ENCODE measurements around the gene GARNL3.

GARNL3 gene

DNA sequence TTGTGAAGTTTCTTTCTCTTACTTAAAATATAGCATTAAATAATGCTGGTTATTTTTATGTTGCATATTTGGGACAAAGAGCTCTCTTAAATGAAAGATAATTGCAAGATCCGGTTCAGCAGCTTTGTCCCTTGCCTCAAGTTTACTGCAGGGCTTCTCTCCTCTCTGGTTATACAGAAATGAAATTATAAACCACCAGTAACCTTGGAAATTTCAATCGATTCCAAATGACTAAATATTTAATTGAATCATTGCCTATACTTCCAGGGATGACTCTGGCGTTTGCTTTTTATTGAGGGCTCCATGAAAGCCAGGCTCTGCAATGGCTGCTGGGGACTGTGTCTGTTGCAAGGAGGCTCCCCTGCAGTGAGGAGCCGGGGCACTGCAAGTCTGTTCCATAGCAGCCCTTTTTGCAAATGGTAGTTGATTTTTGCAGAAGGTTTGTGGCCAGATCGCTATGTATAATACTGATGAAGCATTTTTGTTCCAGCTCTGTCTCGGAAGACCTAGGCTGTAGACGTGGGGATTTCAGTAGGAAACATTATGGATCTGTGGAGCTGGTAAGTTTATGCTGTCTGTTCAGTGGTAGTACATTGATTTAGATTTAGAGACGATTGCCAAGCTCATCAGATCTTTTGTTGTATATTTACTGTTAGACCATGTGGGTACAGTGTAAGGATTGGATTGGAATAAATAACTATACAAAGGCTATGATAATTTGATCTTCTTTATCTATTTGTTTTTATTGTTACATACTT, at the start of gene GARNL3:
Gene GARNL3 (plus strand): TSS at position 313 of the 758 bp plus-strand sequence. CDS start 104 bp downstream, at position 417.
- no peak for DNase-seq

DNA sequence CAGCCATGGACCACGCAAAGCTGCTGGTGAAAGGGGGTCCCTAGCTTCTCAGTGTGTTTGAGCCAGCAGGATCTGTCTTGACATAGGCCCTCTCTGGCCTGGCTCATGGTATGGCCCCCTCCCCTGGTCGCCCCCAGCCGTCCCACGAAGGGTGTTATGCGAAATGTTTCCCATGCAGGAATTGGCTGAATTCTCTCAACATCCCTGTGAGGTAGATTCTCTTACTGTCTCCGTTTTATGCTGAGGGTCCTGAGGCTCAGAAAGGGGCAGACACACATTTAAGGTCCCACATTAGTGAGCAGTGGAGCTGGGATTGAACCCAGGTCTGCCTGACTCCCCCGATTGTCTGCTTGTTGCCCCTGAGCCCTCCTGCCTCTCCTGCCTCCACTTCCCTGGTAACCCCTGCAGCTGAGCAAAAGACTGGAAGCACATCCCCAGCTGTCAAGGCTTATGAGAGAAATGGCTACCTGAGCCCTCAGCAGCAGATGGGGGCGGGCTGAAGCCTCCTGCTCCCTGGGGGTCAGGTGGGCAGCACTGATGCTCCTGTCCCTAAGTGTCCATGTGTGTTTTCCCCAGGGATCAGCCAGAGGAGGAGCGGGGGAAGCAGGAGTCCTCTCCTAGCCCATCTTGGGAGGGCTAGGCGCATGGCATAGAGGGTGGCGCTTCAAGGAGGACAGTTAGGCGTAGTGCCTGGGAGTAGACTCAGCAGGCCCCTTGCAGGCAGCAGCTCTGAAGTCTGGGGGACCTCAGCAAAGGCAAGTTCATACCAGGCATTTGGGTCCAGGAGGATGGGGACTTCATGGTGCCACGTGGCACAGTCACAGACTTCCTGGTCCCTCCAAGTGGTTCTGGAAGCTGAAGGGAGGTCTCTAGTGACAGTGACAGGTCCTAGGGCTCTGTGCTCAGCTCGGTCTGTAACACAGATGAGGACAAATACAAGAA, 49.0 kb upstream of the GARNL3 start:
- no peak for DNase-seq

DNA sequence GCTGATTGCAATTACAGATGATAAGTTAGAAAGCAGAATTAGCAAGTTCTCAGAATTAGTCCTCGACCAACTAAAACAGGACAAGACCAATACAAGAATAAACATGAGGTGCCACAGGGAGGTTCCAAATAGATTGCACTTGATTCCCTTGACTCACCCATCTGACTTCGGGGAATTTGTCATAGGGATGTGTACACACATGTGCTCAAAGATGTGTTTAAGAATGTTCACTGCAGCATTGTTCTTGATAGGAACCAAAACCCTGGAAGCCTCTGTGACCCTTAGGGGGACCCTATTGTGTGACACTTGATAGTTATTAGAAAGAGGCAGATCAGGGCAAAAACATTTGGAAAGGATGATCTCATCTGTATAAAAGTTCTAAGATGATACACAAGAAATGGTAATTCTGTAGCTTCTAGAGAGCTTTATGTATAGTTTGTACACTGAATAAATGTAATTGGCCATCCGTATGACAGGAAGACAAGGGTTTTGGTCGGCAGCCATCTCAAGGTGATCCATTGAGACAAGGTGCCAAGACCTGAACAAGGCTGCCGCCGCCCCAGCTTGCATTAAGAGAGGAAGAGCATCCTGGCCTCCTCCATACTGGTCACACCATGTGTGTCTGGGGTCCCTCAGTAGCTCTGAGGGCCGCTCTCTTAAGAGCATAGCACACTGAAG, 48.2 kb upstream of the GARNL3 start:
- no peak for DNase-seq

DNA sequence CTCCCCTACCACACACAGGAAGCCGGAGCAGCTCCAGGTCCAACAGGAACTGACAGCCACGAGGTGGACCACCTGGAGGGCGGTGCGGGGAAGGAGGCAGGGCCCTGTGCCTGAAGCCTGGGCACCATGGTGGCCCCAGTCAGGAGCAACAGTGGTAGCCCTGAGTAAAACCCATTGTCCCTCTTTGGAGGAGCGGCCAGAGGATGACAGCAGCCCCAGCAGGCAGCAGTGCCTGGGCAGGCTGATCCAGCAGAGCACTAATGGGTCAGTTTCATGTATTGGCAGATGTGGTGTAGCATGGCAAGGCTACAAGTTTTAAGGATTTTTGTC, 47.7 kb upstream of the GARNL3 start:
- DNase-seq, result no peak

DNA sequence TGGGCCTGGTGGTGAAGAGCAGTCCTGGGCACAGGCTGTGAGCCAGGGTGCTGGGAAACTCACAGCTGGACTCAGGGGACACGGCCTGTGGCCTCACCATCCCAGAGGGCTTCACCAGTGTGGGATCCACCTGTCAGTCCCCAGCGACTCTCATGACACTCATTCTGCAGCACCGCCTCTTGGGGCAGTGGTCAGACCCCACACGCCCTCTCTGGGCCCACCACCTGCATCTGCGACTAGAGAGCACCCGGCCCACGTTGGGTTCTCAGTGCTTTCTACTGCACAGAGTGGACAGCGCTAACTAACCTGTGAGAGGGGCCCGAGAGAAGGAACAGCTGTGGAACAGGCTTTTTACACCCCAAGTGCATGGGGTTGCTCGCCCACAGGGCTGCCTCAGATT, 45.8 kb upstream of the GARNL3 start:
- DNase-seq, result no peak

GRCh38 chr9:127219520-127219919, 45.1 kb upstream of the GARNL3 start:
- no peak for DNase-seq

GRCh38 chr9:127221695-127222094, 42.9 kb upstream of the GARNL3 start:
- DNase-seq, result no peak

- no peak for DNase-seq
Observed at GRCh38 chr9:127222388-127223095, 42.0 kb upstream of the GARNL3 start.

GRCh38 chr9:127223266-127223665, 41.3 kb upstream of the GARNL3 start:
- no peak for DNase-seq

DNA sequence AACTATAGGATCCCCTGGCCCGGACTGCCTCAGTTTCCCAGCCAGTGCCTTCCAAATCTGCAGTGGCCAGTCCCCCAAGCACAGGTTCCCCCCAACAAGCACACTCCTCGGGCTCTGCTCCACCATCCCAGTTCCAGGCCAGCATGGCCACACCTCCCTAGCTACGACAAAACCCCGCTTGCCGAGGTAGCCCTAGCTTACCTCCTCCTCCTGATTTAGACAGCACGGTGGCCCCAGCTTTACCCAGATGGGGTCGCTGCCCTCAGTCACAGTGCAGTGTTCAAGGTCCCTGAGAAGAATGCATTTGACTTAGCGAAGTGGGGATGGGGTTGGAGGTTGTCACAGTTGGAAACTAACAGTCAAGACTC, 40.8 kb upstream of the GARNL3 start:
- no peak for DNase-seq

DNA sequence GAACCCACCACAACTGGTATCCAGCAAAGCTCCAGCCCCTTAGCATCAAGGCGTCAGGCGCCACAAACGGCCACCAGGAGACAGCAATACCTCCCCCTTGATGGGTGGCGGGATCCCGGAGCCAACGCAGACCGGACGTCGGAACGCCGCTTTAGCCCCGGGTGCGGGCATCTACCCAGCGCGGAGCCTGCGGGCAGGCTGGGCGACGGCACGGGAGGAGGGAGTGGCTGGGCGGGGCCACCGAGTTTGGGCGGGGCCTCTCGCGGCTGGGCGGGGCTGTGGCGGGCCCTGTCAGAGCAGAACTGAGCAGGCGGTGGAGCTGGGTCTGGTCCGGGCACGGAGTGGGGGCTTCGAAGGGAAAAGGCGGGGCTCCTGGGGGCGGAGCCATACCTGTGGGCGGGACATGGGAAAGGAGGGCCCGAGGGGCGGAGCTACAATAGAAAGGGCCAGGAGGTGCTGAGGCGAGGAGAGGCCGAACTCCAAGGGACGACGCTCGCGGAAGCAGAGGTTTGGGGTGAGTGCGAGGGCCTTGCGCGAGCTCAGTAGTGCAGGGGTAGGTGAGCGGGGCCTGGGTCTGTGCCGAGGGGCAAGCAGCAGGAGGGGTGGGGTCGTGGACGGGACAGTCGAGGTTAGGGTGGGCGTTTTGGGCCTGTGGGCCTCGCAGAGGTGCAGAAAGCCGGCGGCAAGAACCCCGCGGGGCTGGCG, 40.2 kb upstream of the GARNL3 start:
- peak; percentile 32 for DNase-seq

DNA sequence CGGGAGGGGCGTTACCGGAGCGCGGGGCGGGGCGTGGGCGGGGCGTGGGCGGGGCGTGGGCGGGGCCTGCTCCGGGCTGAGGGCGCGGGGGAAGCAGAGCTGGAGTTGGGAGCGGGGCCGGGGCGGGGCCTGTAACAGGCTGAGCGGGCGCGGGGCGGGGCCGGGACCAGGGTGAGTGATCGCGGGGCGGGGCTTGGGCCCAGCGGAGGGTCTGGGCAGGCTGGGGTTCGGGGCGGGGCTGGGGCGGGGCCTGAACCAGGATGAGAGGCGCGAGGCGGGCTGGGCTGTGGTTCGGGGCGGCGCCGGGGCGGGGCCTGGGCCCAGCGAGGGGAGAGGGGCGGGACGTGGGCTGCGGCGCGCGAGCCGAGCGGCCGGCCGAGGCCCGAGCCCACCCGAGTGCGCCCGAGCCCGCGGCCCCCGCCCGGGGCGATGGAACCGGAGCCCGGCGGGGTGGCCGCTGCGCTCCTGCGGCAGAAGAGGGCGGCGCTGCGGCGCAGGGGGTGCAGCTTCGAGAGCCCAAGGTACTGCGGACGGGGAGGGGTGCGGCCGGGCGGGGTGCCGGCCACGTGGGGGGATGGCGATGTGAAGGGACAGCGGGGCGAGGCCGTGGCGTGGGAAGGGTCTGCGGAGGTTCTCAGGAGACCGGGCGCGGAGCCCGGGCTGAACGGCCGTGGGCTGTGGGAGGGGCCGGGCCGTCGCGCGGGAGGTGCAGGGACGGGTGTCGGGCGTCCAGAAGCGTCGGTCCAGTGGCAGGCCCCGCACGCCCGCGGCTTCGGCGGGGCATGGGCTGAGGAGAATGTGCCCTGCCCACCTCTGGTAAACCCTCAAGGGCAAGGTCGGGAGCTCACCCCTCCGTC, 39.5 kb upstream of the GARNL3 start:
- DNase-seq, result peak; percentile 83

GRCh38 chr9:127225801-127226625, 38.6 kb upstream of the GARNL3 start:
- DNase-seq, result no peak

- no peak for DNase-seq
Observed at GRCh38 chr9:127229691-127230417, 34.7 kb upstream of the GARNL3 start.

- DNase-seq, result no peak
Observed at GRCh38 chr9:127231666-127232065, 32.9 kb upstream of the GARNL3 start.

DNA sequence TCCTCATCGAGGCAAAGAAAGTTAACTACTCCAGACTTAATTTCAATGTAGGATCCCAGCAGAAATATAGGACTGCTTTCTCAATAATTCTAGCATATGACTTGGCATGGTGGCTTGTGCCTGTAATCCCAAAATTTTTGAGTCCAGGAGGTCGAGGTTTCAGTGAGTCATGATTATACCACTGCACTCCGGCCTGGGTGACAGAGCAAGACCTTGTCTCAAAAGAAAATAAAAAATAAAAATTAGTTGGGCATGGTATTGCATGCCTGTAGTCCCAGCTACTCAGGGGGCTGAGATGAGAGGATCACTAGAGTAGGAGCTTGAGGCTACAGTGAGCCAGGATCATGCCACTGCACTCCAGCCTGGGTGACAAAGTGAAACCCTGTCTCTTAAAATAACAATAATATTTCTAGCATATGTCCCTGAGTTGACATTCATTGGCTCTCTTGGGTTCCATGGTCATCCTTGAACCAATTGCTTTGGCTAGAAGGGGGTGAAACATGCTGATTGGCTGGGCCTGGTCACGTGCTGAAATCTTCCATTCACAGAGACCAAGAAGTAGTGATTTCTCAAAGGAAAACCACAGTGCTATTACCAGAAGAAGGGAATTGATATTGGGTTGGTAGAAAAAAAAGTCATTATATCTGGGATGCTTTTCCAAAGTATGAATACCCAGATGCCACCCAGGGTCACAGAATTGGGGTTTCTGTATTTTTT, 31.6 kb upstream of the GARNL3 start:
- DNase-seq, result no peak

- no peak for DNase-seq
Observed at GRCh38 chr9:127233550-127233949, 31.0 kb upstream of the GARNL3 start.

DNA sequence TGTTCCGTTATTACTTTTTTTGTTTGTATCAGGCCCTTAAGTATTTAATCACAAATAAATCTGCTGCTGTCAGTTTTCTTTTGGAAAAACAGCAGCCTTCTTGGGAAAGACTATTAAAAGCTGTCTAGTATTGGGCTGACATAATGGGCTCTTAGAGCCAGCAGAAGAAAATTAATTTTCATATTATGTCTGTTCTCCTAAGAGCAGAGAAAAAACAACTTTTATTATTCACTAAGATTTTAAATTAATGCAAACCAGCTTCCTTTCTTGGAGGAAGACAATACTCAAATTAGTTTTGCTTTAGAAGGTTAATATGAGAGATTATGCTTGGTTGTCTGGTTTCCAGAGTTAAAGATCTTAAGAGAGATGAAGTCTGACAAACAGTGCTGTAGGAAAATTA, 30.6 kb upstream of the GARNL3 start:
- no peak for DNase-seq

GRCh38 chr9:127237801-127238200, 26.8 kb upstream of the GARNL3 start:
- no peak for DNase-seq

Measured in NCI-H2107 (cell line).